ENCODE results near the gene LENEP.

The LENEP gene

GRCh38 chr1:155032886-155033285, 39.5 kb downstream of the LENEP start:
- DNase-seq (ENCODE audit: low read depth): no peak
- H3K4me3 ChIP-seq (ENCODE audit: low read depth, low read length): no peak overlapping the region
- TF ChIP-seq, protein P1, sequence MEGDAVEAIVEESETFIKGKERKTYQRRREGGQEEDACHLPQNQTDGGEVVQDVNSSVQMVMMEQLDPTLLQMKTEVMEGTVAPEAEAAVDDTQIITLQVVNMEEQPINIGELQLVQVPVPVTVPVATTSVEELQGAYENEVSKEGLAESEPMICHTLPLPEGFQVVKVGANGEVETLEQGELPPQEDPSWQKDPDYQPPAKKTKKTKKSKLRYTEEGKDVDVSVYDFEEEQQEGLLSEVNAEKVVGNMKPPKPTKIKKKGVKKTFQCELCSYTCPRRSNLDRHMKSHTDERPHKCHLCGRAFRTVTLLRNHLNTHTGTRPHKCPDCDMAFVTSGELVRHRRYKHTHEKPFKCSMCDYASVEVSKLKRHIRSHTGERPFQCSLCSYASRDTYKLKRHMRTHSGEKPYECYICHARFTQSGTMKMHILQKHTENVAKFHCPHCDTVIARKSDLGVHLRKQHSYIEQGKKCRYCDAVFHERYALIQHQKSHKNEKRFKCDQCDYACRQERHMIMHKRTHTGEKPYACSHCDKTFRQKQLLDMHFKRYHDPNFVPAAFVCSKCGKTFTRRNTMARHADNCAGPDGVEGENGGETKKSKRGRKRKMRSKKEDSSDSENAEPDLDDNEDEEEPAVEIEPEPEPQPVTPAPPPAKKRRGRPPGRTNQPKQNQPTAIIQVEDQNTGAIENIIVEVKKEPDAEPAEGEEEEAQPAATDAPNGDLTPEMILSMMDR (IDR thresholded peaks at IDR 0.05; ENCODE audit: control insufficient read depth, extremely low read depth, insufficient read depth): no peak

GRCh38 chr1:155033524-155033923, 40.1 kb downstream of the LENEP start, which contains the start of the genes DCST1 and DCST2:
Gene DCST1 (plus strand): TSS chr1:155033824. CDS start chr1:155034037, 213 bp downstream.
Gene DCST2 (minus strand): TSS chr1:155033781. CDS start chr1:155033701, 80 bp downstream.
- DNase-seq (ENCODE audit: low read depth): no peak
- H3K4me3 ChIP-seq (ENCODE audit: low read depth, low read length): no peak within 1 kb of the TSS
- TF ChIP-seq, protein P1 (IDR thresholded peaks at IDR 0.05; ENCODE audit: control insufficient read depth, extremely low read depth, insufficient read depth): no peak

DNA sequence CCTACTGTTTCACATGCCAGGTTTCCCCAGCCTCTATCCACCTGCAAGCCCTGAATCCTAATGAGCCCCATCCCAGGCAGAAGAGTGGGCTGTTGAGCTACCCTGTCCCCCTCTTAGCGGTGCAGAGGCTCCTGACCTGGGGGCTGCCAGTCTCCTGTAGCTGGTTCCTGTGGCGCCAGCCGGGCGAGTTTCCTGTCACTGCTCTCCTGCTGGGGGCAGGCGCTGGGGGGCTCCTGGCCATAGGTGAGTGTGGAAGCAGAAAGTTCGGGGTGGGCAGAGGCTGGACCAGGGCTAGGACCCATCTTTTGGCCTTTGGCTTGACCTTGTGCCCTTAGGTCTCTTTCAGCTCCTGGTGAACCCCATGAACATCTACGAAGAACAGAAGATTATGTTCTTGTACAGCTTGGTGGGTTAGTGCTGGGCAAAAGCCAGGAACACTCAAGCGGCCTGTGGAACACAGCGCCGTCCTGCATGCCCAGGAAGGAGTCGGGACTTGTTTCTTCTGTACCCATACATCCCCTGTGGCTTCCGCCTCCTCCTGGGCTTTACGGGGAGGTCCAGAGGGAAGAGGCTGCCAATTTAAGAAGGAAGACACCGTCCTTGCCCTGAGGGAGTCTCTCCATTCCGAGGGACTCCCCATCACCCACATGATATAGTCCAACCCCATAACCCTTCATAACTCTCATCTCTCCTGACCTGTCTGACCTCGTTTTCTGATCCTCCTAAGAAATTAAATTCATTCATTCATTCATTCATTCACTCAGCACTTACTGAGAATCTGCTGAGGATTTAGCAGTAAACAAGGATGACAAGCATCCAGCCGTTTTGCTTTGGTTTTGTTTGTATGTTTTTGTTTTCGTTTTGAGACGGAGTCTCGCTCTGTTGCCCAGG, 41.2 kb downstream of the LENEP start:
- H3K4me3 ChIP-seq (ENCODE audit: low read depth, low read length): no peak overlapping the region
- no peak for DNase-seq (ENCODE audit: low read depth)
- TF ChIP-seq, protein P1 (IDR thresholded peaks at IDR 0.05; ENCODE audit: control insufficient read depth, extremely low read depth, insufficient read depth): no peak

DNA sequence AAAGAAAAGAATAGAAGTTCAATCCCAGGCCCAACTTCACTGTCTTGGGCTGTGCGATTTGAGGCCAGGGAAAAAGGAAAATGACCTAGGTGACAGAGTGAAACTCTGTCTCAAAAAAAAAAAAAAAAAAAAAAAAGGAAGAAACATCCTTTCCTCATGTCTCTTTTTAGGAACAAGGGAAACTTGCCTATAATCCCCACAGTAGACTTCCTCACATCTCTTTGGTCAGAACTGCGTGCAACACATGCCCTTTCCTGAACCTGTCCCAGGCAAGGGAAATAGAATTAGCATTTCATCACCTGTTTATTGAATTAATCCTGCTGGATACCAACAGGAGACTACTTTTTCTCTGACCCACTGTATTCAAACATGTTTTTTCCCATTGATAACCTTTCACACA, 42.5 kb downstream of the LENEP start:
- DNase-seq (ENCODE audit: low read depth): no peak
- no peak overlapping the region for H3K4me3 ChIP-seq (ENCODE audit: low read depth, low read length)
- TF ChIP-seq, protein P1 (IDR thresholded peaks at IDR 0.05; ENCODE audit: control insufficient read depth, extremely low read depth, insufficient read depth): no peak

DNA sequence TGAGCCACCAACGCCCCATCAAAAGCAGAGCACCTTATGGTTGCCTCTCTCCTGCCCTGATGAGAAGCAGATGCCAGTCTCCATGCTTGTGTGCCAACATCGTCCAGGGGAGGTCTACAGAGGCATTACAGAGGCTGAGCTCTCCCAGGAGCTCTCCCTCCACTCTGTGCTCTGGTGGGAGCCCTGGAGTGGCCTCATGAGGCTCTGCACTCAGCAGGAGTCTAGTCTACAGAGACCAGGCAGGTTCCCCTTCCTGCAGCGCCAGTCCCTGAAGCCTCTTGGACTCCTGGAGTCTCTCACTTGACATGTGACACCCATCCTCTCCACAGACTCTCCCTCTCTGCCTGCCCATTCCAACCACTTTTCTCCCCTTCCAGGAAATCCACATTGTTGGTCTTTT, 43.7 kb downstream of the LENEP start:
- TF ChIP-seq, protein P1 (IDR thresholded peaks at IDR 0.05; ENCODE audit: control insufficient read depth, extremely low read depth, insufficient read depth): no peak
- no peak overlapping the region for H3K4me3 ChIP-seq (ENCODE audit: low read depth, low read length)
- DNase-seq (ENCODE audit: low read depth): no peak

GRCh38 chr1:155037851-155038441, 44.6 kb downstream of the LENEP start:
- H3K4me3 ChIP-seq (ENCODE audit: low read depth, low read length): no peak overlapping the region
- TF ChIP-seq, protein P1 (IDR thresholded peaks at IDR 0.05; ENCODE audit: control insufficient read depth, extremely low read depth, insufficient read depth): no peak
- DNase-seq (ENCODE audit: low read depth): no peak

Data from LNCaP clone FGC (cell line).